ENCODE data around the gene EXOC4.

Gene EXOC4

GRCh38 chr7:133437544-133437943 lies 184.7 kb downstream of the EXOC4 start:
- TF ChIP-seq, protein P1, sequence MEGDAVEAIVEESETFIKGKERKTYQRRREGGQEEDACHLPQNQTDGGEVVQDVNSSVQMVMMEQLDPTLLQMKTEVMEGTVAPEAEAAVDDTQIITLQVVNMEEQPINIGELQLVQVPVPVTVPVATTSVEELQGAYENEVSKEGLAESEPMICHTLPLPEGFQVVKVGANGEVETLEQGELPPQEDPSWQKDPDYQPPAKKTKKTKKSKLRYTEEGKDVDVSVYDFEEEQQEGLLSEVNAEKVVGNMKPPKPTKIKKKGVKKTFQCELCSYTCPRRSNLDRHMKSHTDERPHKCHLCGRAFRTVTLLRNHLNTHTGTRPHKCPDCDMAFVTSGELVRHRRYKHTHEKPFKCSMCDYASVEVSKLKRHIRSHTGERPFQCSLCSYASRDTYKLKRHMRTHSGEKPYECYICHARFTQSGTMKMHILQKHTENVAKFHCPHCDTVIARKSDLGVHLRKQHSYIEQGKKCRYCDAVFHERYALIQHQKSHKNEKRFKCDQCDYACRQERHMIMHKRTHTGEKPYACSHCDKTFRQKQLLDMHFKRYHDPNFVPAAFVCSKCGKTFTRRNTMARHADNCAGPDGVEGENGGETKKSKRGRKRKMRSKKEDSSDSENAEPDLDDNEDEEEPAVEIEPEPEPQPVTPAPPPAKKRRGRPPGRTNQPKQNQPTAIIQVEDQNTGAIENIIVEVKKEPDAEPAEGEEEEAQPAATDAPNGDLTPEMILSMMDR (IDR thresholded peaks at IDR 0.05), result no peak

GRCh38 chr7:133442818-133443217 lies 189.9 kb downstream of the EXOC4 start:
- TF ChIP-seq, protein P1 (IDR thresholded peaks at IDR 0.05), result no peak

GRCh38 chr7:133445617-133446016 lies 192.7 kb downstream of the EXOC4 start:
- TF ChIP-seq, protein P1 (IDR thresholded peaks at IDR 0.05), result no peak

GRCh38 chr7:133448012-133448411 lies 195.1 kb downstream of the EXOC4 start:
- TF ChIP-seq, protein P1 (IDR thresholded peaks at IDR 0.05), result no peak

DNA sequence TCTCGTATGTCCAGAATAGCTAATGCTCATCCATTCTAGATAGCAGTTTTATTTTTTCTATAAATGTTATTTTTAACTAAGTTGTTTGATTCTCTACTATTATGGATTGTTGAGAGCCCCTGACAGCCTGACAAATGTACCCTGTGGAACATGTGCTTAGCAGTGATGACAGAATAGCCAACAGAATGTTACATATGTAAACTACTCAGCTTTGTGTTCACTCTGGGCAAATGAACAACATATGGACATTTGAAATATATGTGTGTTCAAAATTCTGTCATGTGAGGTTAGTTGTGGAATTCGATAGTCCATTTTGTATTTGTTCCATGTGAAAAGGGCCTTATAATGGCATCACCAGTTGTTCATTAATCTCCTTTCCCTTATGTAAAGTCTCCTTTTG lies 199.7 kb downstream of the EXOC4 start:
- TF ChIP-seq, protein P1 (IDR thresholded peaks at IDR 0.05), result no peak

GRCh38 chr7:133458688-133459087 lies 205.8 kb downstream of the EXOC4 start:
- TF ChIP-seq, protein P1 (IDR thresholded peaks at IDR 0.05), result no peak

GRCh38 chr7:133461421-133461820 lies 208.5 kb downstream of the EXOC4 start:
- TF ChIP-seq, protein P1 (IDR thresholded peaks at IDR 0.05), result no peak

- TF ChIP-seq, protein P1 (IDR thresholded peaks at IDR 0.05), result no peak
Measured at GRCh38 chr7:133475655-133476054, 222.8 kb downstream of the EXOC4 start.

Data from LNCAP (cell line).